Tibial artery (tissue), 4 donors: ENCODE data around the gene CD38.

Experiments
- DNase-seq, 2 donors: peaks; one replicate each; pipeline ENCODE4 v3.0.0-alpha.2; 2019
- H3K27ac ChIP-seq, 2 donors: fragments of 200-600 bp; sonication (generic) in 1 of 2; 1 replicate in 1 of 2; 2 replicates in 1 of 2; pipeline ENCODE4 v1.5.1; 2018 to 2019; ENCODE audit warnings: mild to moderate bottlenecking in 1 of 2
- H3K27me3 ChIP-seq, 2 donors: fragments of 200-600 bp; sonication (generic) in 1 of 2; one replicate each; pipeline versions ENCODE4 v1.5.1 to v1.6.0; 2016 to 2019
- H3K36me3 ChIP-seq, 3 donors: fragments of 200-600 bp; sonication (generic) in 2 of 3; one replicate each; pipeline ENCODE4 v1.5.1; 2016 to 2019; ENCODE audit warnings: mild to moderate bottlenecking in 2 of 3
- H3K4me1 ChIP-seq, 4 donors: fragments of 200-600 bp; sonication (generic) in 2 of 4; 1 replicate in 3 of 4; 2 replicates in 1 of 4; pipeline ENCODE4 v1.5.1; 2016 to 2019
- H3K4me3 ChIP-seq, 2 donors: fragments of 200-600 bp; sonication (generic) in 1 of 2; 1 replicate in 1 of 2; 2 replicates in 1 of 2; pipeline ENCODE4 v1.5.1; 2018 to 2019; ENCODE audit warnings: mild to moderate bottlenecking in 2 of 2
- H3K9me3 ChIP-seq, 3 donors: fragments of 200-600 bp; sonication (generic) in 1 of 3; one replicate each; pipeline ENCODE4 v1.5.1; 2016 to 2019
- intact Hi-C: fragments of 100-400 bp; cut with DNase I; formaldehyde crosslinking; loops from one replicate; pipeline ENCODE4 v1.15.0; 2023; ENCODE audit warnings: low total_unique reads
- TF ChIP-seq, protein P1 (sequence below), 2 experiments: fragments of 200-600 bp in 1 of 2; fragments of 450-650 bp in 1 of 2; IDR thresholded peaks; one replicate each; pipeline ENCODE4 v1.5.1; 2017 to 2019; ENCODE audit warnings: antibody characterized with exemption in 2 of 2, mild to moderate bottlenecking in 1 of 2, moderate library complexity in 1 of 2

Gene CD38

DNA sequence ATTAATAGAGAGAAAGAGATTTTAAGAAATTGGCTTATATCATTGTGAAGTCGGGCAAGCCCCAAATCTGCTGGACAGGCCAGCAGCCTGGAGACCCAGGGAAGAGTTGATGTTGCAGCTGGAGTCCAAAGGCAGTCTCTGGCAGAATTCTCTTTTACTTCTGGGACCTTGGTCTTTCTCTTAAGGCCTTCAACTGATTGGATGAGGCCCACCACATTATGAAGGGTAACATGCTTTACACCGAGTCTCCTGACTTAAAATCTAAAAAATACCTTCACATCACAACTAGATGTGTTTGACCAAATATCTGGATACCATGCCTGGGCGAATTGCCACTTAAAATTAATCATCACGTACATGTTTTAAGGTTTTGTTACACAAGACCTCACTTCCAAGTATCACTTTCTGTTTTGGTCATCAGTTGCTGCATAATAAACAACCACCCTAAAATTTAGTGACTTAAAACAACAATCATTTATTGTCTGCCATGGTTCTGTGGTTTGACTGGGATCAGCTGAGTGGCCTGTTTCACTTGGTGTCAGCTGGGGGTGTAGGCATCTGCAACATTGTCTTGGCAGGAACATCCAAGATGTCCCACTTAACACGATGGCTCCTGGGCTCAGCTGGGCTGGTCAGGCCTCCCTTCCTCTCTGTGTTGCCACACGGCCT is 3.4 kb downstream of the CD38 start:
- TF ChIP-seq, protein P1, sequence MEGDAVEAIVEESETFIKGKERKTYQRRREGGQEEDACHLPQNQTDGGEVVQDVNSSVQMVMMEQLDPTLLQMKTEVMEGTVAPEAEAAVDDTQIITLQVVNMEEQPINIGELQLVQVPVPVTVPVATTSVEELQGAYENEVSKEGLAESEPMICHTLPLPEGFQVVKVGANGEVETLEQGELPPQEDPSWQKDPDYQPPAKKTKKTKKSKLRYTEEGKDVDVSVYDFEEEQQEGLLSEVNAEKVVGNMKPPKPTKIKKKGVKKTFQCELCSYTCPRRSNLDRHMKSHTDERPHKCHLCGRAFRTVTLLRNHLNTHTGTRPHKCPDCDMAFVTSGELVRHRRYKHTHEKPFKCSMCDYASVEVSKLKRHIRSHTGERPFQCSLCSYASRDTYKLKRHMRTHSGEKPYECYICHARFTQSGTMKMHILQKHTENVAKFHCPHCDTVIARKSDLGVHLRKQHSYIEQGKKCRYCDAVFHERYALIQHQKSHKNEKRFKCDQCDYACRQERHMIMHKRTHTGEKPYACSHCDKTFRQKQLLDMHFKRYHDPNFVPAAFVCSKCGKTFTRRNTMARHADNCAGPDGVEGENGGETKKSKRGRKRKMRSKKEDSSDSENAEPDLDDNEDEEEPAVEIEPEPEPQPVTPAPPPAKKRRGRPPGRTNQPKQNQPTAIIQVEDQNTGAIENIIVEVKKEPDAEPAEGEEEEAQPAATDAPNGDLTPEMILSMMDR (IDR thresholded peaks at IDR 0.05), result no peak
- Histone ChIP-seq H3K4me3 (no peak overlapping the region), H3K27ac (no peak overlapping the region), H3K36me3 (no peaks in the 10 kb centered on the region), H3K27me3 (no peaks in the 10 kb centered on the region), H3K9me3 (peaks cover 0 to under 1% (median 0%) of the 10 kb centered on the region in 3 donors), H3K4me1 (peaks cover 0 to 16% (median 6%) of the 10 kb centered on the region in 4 donors)
- DNase-seq, result no peak
- intact Hi-C loops, result no loop called here

DNA sequence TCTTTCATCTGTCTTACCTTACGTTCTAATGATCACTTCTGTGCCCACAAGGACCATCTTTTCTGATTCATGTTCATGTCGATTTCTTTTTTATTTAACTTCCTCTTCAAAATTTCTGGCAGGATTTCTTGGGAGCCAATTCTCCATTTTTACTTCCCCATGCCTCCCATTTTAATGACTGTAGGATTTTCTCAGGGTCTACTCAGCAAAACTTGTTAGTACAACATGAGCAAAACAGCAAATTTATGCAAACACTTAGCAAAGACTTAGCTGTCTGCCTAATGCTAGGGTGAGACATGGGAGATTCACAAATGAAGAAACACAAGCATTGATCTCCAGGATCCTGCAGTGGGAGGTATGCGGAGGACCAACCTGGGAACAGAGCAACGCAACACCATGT is 5.5 kb downstream of the CD38 start:
- H3K4me3 ChIP-seq, result no peak overlapping the region
- H3K36me3 ChIP-seq, result no peaks in the 10 kb centered on the region
- peaks cover 0 to 4% (median 0%) of the 10 kb centered on the region in 3 donors for H3K9me3 ChIP-seq
- H3K4me1 ChIP-seq, result peaks cover 0 to 11% (median 2%) of the 10 kb centered on the region in 4 donors
- H3K27me3 ChIP-seq, result no peaks in the 10 kb centered on the region
- intact Hi-C loops, result no loop called here
- H3K27ac ChIP-seq, result no peak overlapping the region
- TF ChIP-seq, protein P1 (IDR thresholded peaks at IDR 0.05), result no peak
- DNase-seq, result no peak

DNA sequence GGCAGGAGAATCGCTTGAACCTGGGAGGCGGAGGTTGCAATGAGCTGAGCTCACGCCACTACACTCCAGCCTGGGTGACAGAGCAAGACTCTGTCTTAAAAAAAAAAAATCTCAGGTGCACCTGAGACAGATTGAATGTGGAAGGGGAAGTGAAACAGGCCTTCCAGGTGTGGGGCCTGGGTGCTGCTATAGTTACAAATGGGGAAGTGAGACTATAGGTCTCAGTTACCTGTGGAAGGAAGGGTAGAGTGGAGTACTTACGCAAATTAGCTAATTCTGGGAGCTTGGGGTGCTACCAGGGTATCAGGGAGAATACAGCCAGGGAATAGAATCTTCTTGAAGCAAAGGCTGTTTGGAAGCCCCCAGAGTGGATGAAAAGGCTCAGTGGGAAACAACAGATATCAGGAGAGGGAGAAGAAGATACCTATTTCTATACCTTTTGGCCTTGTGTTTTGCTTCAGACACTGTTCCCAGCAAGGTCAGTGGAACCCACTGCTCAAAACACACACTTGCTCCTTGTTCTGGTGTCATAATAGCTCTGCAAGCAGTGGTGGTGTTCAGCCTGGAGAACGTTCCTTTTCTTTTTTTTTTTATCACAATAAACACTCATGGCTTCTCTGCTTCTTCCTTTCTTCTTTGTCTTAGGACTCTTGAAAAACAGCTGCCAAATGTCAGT is 7.0 kb downstream of the CD38 start:
- H3K27me3 ChIP-seq, result no peaks in the 10 kb centered on the region
- no peak overlapping the region for H3K4me3 ChIP-seq
- no peaks in the 10 kb centered on the region for H3K4me1 ChIP-seq
- H3K9me3 ChIP-seq, result peaks cover 0 to 4% (median 0%) of the 10 kb centered on the region in 3 donors
- TF ChIP-seq, protein P1 (IDR thresholded peaks at IDR 0.05), result no peak
- H3K36me3 ChIP-seq, result no peaks in the 10 kb centered on the region
- DNase-seq, result no peak
- no peak overlapping the region for H3K27ac ChIP-seq
- intact Hi-C loops, result no loop called here

DNA sequence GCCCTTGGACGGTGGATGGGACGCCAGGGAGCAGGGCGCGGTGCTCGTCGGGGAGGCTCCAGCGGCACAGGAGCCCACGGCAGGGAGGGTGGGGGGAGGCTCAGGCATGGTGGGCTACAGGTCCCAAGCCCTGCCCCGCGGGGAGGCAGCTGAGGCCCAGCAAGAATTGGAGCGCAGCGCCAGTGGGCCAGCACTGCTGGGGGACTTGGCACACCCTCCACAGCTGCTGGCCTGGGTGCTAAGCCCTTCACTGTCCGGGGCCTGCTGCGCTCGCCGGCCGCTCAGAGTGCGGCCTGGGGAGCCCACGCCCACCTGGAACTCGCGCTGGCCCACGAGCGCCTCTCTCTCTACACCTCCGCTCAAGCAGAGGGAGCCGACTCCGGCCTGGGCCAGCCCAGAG is 8.6 kb downstream of the CD38 start:
- H3K27ac ChIP-seq, result no peak overlapping the region
- H3K27me3 ChIP-seq, result no peaks in the 10 kb centered on the region
- H3K4me1 ChIP-seq, result no peaks in the 10 kb centered on the region
- no peak overlapping the region for H3K4me3 ChIP-seq
- H3K36me3 ChIP-seq, result no peaks in the 10 kb centered on the region
- intact Hi-C loops, result no loop called here
- TF ChIP-seq, protein P1 (IDR thresholded peaks at IDR 0.05), result no peak
- peaks cover 0 to 4% (median 0%) of the 10 kb centered on the region in 3 donors for H3K9me3 ChIP-seq
- DNase-seq, result no peak

DNA sequence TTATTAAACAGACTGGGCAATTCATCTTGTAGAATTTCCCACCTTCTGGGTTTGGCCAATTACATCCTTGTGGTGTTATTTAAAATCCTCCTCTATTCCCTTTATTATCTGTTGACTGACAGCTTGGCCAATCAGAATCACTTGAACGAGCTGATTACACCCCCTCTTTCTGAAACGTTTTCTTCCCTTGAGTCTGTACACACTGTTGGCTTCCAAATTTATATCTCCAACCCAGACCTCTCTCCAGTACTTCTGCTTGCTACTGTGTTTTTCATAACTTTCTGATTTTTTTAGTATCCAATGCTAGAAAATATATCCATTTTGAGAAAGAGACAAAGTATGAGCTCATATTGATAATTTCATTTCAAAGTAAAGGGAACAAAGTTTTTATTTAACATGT is 14.8 kb downstream of the CD38 start:
- Histone ChIP-seq H3K27me3 (no peaks in the 10 kb centered on the region), H3K9me3 (no peaks in the 10 kb centered on the region), H3K4me3 (no peak overlapping the region), H3K27ac (no peak overlapping the region), H3K4me1 (no peaks in the 10 kb centered on the region), H3K36me3 (no peaks in the 10 kb centered on the region)
- intact Hi-C loops, result no loop called here
- TF ChIP-seq, protein P1 (IDR thresholded peaks at IDR 0.05), result no peak
- no peak for DNase-seq
